OCI-LY3 (cell line): Measurements from ENCODE around the gene DEGS2.
"Not testable (repeated sequence)": the region's sequence is repeated elsewhere in the genome, so short reads cannot be mapped to it uniquely, and the experiment has no call there.

Source experiments
- H2AFZ ChIP-seq: fragments of 200-600, 300-600 bp; shearing (Covaris generic); 2 replicates; pipeline ENCODE4 v1.6.0; 2014; ENCODE audit warnings: antibody characterized with exemption, low read depth, low read length
- H3K27ac ChIP-seq: fragments of 200-600, 300-600 bp; sonication (generic); 2 replicates; pipeline ENCODE4 v1.5.1; 2014; ENCODE audit warnings: mild to moderate bottlenecking, low read length, moderate library complexity, mixed read lengths
- H3K27me3 ChIP-seq: fragments of 200-600, 300-600 bp; sonication (generic); 2 replicates; pipeline ENCODE4 v1.6.1; 2014; ENCODE audit warnings: low read depth, low read length, mixed read lengths
- H3K36me3 ChIP-seq: fragments of 200-600, 300-600 bp; sonication (generic); replicated peaks from 2 replicates; pipeline ENCODE3; 2014; ENCODE audit warnings: low read depth, low read length, mixed read lengths
- H3K4me1 ChIP-seq: fragments of 300-600, 200-600 bp; sonication (generic); 2 replicates; pipeline ENCODE4 v1.6.1; 2014; ENCODE audit warnings: low read length, mixed read lengths
- H3K4me2 ChIP-seq: fragments of 200-600, 300-600 bp; sonication (generic); 2 replicates; pipeline ENCODE4 v1.6.1; 2014; ENCODE audit warnings: low read length, mixed read lengths
- H3K4me3 ChIP-seq: fragments of 300-600, 200-600 bp; sonication (generic); 2 replicates; pipeline ENCODE4 v1.5.1; 2014; ENCODE audit warnings: antibody characterized with exemption, mild to moderate bottlenecking, low read length, moderate library complexity
- H3K79me2 ChIP-seq: fragments of 300-600, 200-600 bp; shearing (Covaris generic); 2 replicates; pipeline ENCODE4 v1.6.1; 2014; ENCODE audit warnings: mild to moderate bottlenecking, low read length, mixed read lengths
- H3K9ac ChIP-seq: fragments of 300-600, 200-600 bp; shearing (Covaris generic); 2 replicates; pipeline ENCODE4 v1.6.0; 2014; ENCODE audit warnings: mild to moderate bottlenecking, low read length, moderate library complexity
- H3K9me3 ChIP-seq: fragments of 200-600, 300-600 bp; shearing (Covaris generic); 2 replicates; pipeline ENCODE4 v1.6.1; 2014; ENCODE audit warnings: low read length, mixed read lengths; ENCODE audit not compliant: insufficient read depth
- H4K20me1 ChIP-seq: fragments of 200-600, 300-600 bp; sonication (generic); 2 replicates; pipeline ENCODE4 v1.6.1; 2016; ENCODE audit warnings: low read length, mixed read lengths; ENCODE audit not compliant: insufficient read depth
- EZH2phosphoT487 ChIP-seq: fragments of 200-600 bp; shearing (Covaris generic); IDR thresholded peaks from 2 replicates; pipeline ENCODE4 v1.6.1; 2018; ENCODE audit warnings: antibody characterized with exemption, mixed run types, low read depth
- TF ChIP-seq, protein P1 (sequence below): fragments of 200-600, 300-600 bp; sonication (generic); IDR thresholded peaks from 2 replicates; pipeline ENCODE4 v1.5.1; 2014; ENCODE audit warnings: antibody characterized with exemption, low read length, low read depth

DEGS2 gene

DNA sequence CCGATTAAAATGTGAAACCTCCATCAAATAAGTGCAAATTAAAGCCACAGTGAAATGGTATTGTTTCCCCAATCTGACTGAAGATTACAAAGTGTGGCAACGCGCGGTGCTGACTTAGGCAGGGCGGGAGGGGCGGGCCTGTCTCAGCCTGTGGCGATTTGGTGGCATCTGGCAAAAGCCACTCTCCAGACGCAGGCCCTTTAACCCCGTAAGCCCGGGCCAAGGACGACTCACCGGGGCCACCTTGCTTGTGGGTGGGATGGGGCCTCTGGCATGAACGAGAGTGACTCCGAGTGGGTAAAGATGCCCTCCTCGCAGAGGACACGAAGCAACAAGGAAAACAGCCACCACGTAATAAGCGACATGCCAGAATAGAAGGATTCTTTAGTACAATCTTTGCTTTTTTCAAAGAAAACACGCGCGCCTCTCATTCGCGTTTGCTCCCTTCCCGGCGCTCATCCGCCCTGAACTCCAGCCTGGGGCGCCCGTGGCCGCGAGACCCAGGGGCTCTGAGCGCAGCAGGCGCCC is 815 bp downstream of the DEGS2 start:
- Histone ChIP-seq H3K27me3 (no peaks in the 10 kb centered on the region), H3K4me3 (no peak overlapping the region), H3K9me3 (no peaks in the 10 kb centered on the region)

DNA sequence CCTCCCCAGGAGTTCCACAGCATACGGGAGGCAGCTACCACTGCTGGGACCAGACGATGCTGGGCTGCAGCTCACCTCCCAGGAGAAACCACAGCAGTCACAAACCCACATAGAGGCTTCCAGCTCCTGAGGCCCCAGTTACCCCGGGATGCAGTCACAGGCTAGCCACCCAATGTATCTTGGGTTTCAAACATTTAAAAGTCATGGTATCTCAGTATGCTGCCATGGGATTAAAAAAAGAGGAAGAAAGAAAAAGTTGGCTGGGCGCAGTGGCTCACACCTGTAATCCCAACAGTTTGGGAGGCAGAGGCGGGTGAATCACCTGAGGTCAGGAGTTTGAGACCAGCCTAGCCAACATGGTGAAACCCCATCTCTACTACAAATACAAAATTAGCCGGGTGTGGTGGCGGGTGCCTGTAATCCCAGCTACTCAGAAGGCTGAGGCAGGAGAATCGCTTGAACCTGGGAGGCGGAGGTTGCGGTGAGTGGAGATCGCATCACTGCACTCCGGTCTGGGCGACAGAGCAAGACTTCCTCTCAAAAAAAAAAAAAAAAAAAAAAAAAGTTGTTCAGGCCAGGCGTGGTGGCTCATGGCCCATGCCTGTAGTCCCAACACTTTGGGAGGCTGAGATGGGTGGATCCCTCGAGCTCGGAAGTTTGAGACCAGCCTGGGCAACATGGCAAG is 1.8 kb downstream of the DEGS2 start:
- not testable (repeated sequence) for H3K27me3 ChIP-seq, H3K36me3 ChIP-seq, H3K27ac ChIP-seq, H3K4me1 ChIP-seq, H3K4me3 ChIP-seq, H3K9ac ChIP-seq, H3K9me3 ChIP-seq, H4K20me1 ChIP-seq, H3K79me2 ChIP-seq, H2AFZ ChIP-seq, H3K4me2 ChIP-seq

More for the DNA sequence above, 815 bp downstream of the DEGS2 start:
- Histone ChIP-seq H3K4me1 (peaks cover 8% of the 10 kb centered on the region), H3K36me3 (no peaks in the 10 kb centered on the region), H3K4me2 (no peak overlapping the region), H3K79me2 (no peaks in the 10 kb centered on the region), H3K9ac (no peak overlapping the region), H3K27ac (no peak overlapping the region), H2AFZ (no peak overlapping the region), H4K20me1 (no peaks in the 10 kb centered on the region)
- no peak for TF ChIP-seq EZH2phosphoT487
- TF ChIP-seq, protein P1, sequence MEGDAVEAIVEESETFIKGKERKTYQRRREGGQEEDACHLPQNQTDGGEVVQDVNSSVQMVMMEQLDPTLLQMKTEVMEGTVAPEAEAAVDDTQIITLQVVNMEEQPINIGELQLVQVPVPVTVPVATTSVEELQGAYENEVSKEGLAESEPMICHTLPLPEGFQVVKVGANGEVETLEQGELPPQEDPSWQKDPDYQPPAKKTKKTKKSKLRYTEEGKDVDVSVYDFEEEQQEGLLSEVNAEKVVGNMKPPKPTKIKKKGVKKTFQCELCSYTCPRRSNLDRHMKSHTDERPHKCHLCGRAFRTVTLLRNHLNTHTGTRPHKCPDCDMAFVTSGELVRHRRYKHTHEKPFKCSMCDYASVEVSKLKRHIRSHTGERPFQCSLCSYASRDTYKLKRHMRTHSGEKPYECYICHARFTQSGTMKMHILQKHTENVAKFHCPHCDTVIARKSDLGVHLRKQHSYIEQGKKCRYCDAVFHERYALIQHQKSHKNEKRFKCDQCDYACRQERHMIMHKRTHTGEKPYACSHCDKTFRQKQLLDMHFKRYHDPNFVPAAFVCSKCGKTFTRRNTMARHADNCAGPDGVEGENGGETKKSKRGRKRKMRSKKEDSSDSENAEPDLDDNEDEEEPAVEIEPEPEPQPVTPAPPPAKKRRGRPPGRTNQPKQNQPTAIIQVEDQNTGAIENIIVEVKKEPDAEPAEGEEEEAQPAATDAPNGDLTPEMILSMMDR: no peak

DNA sequence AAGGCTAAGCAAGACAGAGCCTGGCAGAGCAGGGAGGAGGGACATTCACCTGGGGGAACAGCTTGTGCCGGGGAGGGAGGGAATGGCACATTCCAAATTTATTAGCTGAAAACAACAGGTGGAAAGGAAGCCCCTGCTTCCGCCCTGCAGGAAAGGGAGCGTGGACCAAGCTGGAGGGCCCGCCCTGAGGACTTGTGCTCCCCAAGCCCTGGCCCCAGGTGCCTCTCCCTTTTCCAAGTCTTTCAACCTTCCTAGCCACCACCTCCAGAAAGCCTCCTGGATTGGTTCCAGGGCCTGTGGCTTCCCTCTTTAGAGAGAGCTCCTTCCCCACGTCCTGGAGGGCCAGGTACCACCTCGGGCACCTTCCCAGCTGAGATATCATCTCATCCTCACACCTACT is 2.7 kb downstream of the DEGS2 start:
- Histone ChIP-seq H3K4me2 (no peak overlapping the region), H3K27me3 (no peaks in the 10 kb centered on the region), H3K9me3 (no peaks in the 10 kb centered on the region), H4K20me1 (no peaks in the 10 kb centered on the region), H2AFZ (no peak overlapping the region), H3K79me2 (no peaks in the 10 kb centered on the region), H3K36me3 (no peaks in the 10 kb centered on the region), H3K27ac (no peak overlapping the region), H3K4me1 (peaks cover 8% of the 10 kb centered on the region), H3K4me3 (no peak overlapping the region), H3K9ac (no peak overlapping the region)
- TF ChIP-seq EZH2phosphoT487: no peak
- TF ChIP-seq, protein P1: no peak

DNA sequence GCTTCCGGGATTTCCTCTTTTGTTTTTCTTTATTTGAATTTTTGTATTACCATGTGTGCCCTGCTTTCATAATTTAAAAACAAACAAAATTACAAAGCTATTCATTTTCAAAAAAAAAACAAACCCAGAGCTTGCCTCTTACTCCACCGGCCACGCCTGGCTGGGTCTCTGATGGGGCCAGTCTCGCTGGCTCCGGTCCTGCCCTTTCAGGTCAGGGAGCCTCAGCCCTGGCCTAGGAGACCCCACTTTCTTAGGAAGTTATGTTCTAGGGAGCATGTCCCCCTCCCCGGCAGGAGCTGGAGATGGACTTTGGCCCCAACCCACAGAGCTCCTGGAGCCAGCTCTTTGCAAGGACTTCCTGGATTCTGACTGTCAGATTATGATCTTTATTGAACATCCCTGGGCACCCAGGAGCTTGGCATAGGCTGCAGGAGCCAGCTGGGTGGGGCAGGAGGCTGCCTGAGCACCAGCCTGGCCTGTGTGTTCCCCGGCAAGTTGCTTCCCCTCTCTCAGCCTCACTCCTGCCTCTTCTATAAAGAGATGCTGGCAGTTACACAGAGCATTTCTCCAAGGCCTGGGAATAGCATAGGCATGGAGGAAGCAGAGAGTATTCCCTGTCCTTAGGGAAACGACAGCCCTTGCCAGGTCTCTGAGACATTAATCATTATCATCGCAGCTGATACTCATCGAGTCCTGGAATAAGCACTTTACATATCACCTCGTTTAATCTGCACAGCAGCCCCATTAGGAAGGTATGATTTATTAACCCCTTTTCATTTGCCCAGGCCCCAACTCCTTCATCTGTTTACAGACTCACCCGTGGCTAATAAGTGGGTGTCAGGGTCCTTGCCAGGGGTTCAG is 3.5 kb downstream of the DEGS2 start:
- Histone ChIP-seq H3K27me3 (no peaks in the 10 kb centered on the region), H3K27ac (no peak overlapping the region), H3K4me1 (peaks cover 8% of the 10 kb centered on the region), H3K4me2 (no peak overlapping the region), H4K20me1 (no peaks in the 10 kb centered on the region), H3K9me3 (no peaks in the 10 kb centered on the region), H2AFZ (no peak overlapping the region), H3K9ac (no peak overlapping the region), H3K36me3 (no peaks in the 10 kb centered on the region), H3K79me2 (no peaks in the 10 kb centered on the region), H3K4me3 (no peak overlapping the region)
- TF ChIP-seq, protein P1: no peak
- TF ChIP-seq EZH2phosphoT487: no peak
